ENCODE results near the gene ARHGDIA.
A peak's percentile ranks its signal among the peaks of the same experiment; 100 is the strongest.

ARHGDIA gene

DNA sequence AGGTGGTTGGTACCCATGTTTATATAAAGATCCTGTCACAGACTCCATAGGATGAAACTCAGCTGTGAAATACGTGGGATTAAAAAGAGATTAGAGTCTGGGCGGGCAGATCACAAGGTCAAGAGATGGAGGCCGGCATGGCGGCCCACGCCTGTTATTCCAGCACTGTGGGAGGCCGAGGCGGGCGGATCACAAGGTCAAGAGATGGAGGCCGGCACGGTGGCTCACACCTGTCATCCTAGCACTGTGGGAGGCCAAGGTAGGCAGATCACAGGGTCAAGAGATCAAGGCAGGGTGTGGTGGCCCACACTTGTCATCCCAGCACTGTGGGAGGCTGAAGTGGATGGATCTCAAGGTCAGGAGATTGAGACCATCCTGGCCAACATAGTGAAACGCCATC lies 24.3 kb upstream of the ARHGDIA start:
- H3K27me3 ChIP-seq (ENCODE audit: control insufficient read depth, insufficient read depth, low read length) = no peaks in the 10 kb centered on the region
- H3K4me3 ChIP-seq (ENCODE audit: low read depth, low read length) = no peak overlapping the region
- no peaks in the 10 kb centered on the region for H3K36me3 ChIP-seq (ENCODE audit: control insufficient read depth, insufficient read depth, low read length)
- no peak for TF ChIP-seq CTCF (IDR thresholded peaks at IDR 0.05)
- peaks cover 8% of the 10 kb centered on the region for H3K79me2 ChIP-seq
- no peak overlapping the region for H3K4me2 ChIP-seq (ENCODE audit: low read length)
- no peak overlapping the region for H3K9ac ChIP-seq
- H3K4me1 ChIP-seq = peaks cover 6% of the 10 kb centered on the region
- H3K9me3 ChIP-seq (ENCODE audit: control insufficient read depth, low read length) = no peaks in the 10 kb centered on the region
- no peak overlapping the region for H3K27ac ChIP-seq
- no peak overlapping the region for H2AFZ ChIP-seq

- no peak overlapping the region for H3K9ac ChIP-seq
Measured at GRCh38 chr17:81891303-81891552, 20.1 kb upstream of the ARHGDIA start.

DNA sequence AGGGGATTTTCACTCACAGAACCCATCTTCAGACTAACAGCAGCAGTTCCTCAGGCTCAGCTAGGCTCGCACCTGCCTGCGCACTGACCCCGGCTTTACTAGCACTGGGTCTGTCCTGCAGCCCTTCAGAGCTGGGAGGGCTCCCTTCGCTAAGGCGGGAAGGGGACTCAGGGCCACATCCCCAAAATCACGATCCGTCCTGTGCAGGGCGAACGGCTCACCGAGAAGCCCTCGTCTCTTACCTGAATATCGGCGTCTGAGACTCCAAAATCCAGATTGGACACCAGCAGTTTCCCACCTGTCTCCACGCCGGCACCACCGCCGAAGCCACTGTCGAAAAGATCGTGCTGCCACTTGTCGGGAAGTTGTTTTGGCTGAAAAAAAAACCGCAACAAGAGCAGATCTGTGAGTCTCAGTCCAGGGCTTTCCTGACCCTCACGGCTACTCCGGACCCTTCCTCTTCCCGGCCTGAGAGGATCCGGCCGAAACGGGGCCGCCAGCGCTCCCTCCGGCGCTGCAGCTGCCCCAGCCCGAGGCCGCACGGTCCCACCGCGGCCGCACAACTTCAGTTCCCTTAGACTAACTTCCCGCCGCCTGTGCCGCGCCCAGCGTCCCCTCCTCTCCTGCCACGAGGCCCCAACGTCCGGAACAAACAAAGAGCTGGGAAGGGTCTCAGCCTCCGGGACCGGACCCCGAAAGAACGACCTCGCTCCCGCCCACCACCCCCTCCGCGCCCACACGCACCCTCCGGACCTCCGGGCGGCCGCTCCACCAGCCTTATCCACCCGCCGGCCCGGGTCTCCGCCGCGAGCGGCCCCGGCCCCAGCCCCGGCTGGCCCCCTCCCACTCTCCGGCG lies 19.5 kb upstream of the ARHGDIA start:
- H3K79me2 ChIP-seq = peaks cover 15% of the 10 kb centered on the region
- H3K9me3 ChIP-seq (ENCODE audit: control insufficient read depth, low read length) = no peaks in the 10 kb centered on the region
- peaks cover 12% of the 10 kb centered on the region for H3K4me1 ChIP-seq
- peak overlapping the region; percentile 62 for H3K4me2 ChIP-seq (ENCODE audit: low read length)
- H3K27me3 ChIP-seq (ENCODE audit: control insufficient read depth, insufficient read depth, low read length) = no peaks in the 10 kb centered on the region
- TF ChIP-seq CTCF (IDR thresholded peaks at IDR 0.05) = no peak
- H3K4me3 ChIP-seq (ENCODE audit: low read depth, low read length) = peak overlapping the region; percentile 54
- no peak overlapping the region for H3K27ac ChIP-seq
- H3K36me3 ChIP-seq (ENCODE audit: control insufficient read depth, insufficient read depth, low read length) = no peaks in the 10 kb centered on the region
- peak overlapping the region; percentile 33 for H3K9ac ChIP-seq
- no peak overlapping the region for H2AFZ ChIP-seq

More at GRCh38 chr17:81891303-81891552, 20.1 kb upstream of the ARHGDIA start:
- no peaks in the 10 kb centered on the region for H3K27me3 ChIP-seq (ENCODE audit: control insufficient read depth, insufficient read depth, low read length)
- peak overlapping the region; percentile 54 for H3K4me3 ChIP-seq (ENCODE audit: low read depth, low read length)
- peaks cover 15% of the 10 kb centered on the region for H3K79me2 ChIP-seq
- no peak overlapping the region for H3K27ac ChIP-seq
- TF ChIP-seq CTCF (IDR thresholded peaks at IDR 0.05) = no peak
- no peaks in the 10 kb centered on the region for H3K36me3 ChIP-seq (ENCODE audit: control insufficient read depth, insufficient read depth, low read length)
- H3K4me2 ChIP-seq (ENCODE audit: low read length) = no peak overlapping the region
- no peak overlapping the region for H2AFZ ChIP-seq
- H3K4me1 ChIP-seq = peaks cover 12% of the 10 kb centered on the region
- no peaks in the 10 kb centered on the region for H3K9me3 ChIP-seq (ENCODE audit: control insufficient read depth, low read length)

- no peak overlapping the region for H3K4me2 ChIP-seq (ENCODE audit: low read length)
- TF ChIP-seq CTCF (IDR thresholded peaks at IDR 0.05) = no peak
- no peaks in the 10 kb centered on the region for H3K9me3 ChIP-seq (ENCODE audit: control insufficient read depth, low read length)
- H2AFZ ChIP-seq = no peak overlapping the region
- peaks cover 15% of the 10 kb centered on the region for H3K79me2 ChIP-seq
- no peaks in the 10 kb centered on the region for H3K36me3 ChIP-seq (ENCODE audit: control insufficient read depth, insufficient read depth, low read length)
- H3K9ac ChIP-seq = no peak overlapping the region
- H3K27ac ChIP-seq = no peak overlapping the region
- no peak overlapping the region for H3K4me3 ChIP-seq (ENCODE audit: low read depth, low read length)
- peaks cover 12% of the 10 kb centered on the region for H3K4me1 ChIP-seq
- H3K27me3 ChIP-seq (ENCODE audit: control insufficient read depth, insufficient read depth, low read length) = no peaks in the 10 kb centered on the region
Measured at GRCh38 chr17:81889602-81890001, 18.5 kb upstream of the ARHGDIA start.

All from parathyroid adenoma (tissue), 2 donors.